Adrenal gland (tissue), 12 donors: ENCODE data around the gene JSRP1. TPM values are rescaled to one million over a fixed set of nuclear protein-coding genes. Genes with fewer than 3 reads are reported as not detected.

Experiments used
- DNase-seq, 7 donors: peaks; one replicate each; pipeline ENCODE4 v3.0.0-alpha.2; 2019 to 2020
- H3K27ac ChIP-seq, 5 donors: fragments of 200-600 bp; sonication (generic) in 4 of 5; 1 replicate in 3 of 5; 2 replicates in 2 of 5; pipeline versions ENCODE4 v1.5.1 to v1.8.0; 2016 to 2020; ENCODE audit warnings: mild to moderate bottlenecking in 1 of 5
- H3K27me3 ChIP-seq: fragments of 200-600 bp; 2 replicates; pipeline ENCODE4 v1.8.0; 2021
- H3K36me3 ChIP-seq, 2 donors: fragments of 200-600 bp; replicated peaks in 1 of 2; 1 replicate in 1 of 2; 2 replicates in 1 of 2; pipeline versions ENCODE4 v1.5.1 to v1.8.0; 2018 to 2022
- H3K4me1 ChIP-seq, 2 donors: fragments of 200-600 bp; replicated peaks in 1 of 2; 1 replicate in 1 of 2; 2 replicates in 1 of 2; pipeline versions ENCODE4 v1.5.1 to v1.8.0; 2018 to 2021
- H3K4me3 ChIP-seq, 4 donors: fragments of 200-600 bp; sonication (generic) in 3 of 4; one replicate each; pipeline ENCODE4 v1.5.1; 2016 to 2018
- H3K9me3 ChIP-seq, 3 donors: fragments of 200-600 bp; sonication (generic) in 1 of 3; replicated peaks in 1 of 3; 1 replicate in 2 of 3; 2 replicates in 1 of 3; pipeline versions ENCODE4 v1.5.1 to v1.8.0; 2016 to 2021
- POLR2A ChIP-seq, 2 donors: fragments of 450-650 bp; IDR thresholded peaks; one replicate each; pipeline ENCODE4 v1.6.1; 2017; ENCODE audit warnings: antibody characterized with exemption in 2 of 2, mild to moderate bottlenecking in 2 of 2, moderate library complexity in 1 of 2
- WGBS, 4 donors: extraction: QIAGEN DNeasy Blood & Tissue Kit in 2 of 4; methylation state at CpG; one replicate each; pipeline versions ENCODE4 v1.1.5 to v1.1.7; 2013 to 2017; 5-methylcytosine and 5-hydroxymethylcytosine counted together
- intact Hi-C, 2 donors: fragments of 100-400 bp; cut with DNase I; formaldehyde crosslinking; loops; one replicate each; pipeline versions ENCODE4 v1.14.1 to v1.15.0; 2022 to 2023
- polyA plus RNA-seq, 3 donors: library from polyadenylated mRNA; stranded (reverse); fragments of 200-250 nt in 2 of 3; fragments of 350-450 nt in 1 of 3; fragmentation: Illumina TruSeq in 1 of 3; extraction: RNeasy Lipid Tissue Mini Kit (QIAGEN cat#74804) in 1 of 3; gene quantifications; one replicate each; pipeline ENCODE4 v1.2.3, GENCODE V29; 2013 to 2014
- total RNA-seq, 9 donors: library from RNA; depleted of rRNA in 4 of 9; stranded (reverse); fragments of >200 nt in 4 of 9; fragments of 120-200 nt in 1 of 9; fragmentation: NEBNext Ultra II Directional in 1 of 9; extraction: Animal tissue kit (Norgen Biotek cat#: 25700) in 1 of 9; gene quantifications; one replicate each; pipeline versions ENCODE4 v1.1.0 to v1.2.4, GENCODE V29; 2013 to 2023
- TF ChIP-seq, protein P1 (sequence below), 6 experiments: fragments of 450-650 bp in 4 of 6; fragments of 200-600 bp in 2 of 6; sonication (generic) in 1 of 6; IDR thresholded peaks; 1 replicate in 5 of 6; 2 replicates in 1 of 6; pipeline versions ENCODE4 v1.5.1 to v1.8.0; 2016 to 2021; ENCODE audit warnings: antibody characterized with exemption in 6 of 6, mild to moderate bottlenecking in 2 of 6, moderate library complexity in 1 of 6
- donor health status: healthy with polysubstance abuse.
- donor health status: Bipolar disorder and iron deficiency.
- donor health status: DM: yes; HTN: yes; CAD: no.
- donor health status: DM: no; HTN: no; CAD: no.
- donor health status: DM: no; HTN: no; CAD: no.
- donor health status: DM: yes; HTN: yes; CAD: no.

The JSRP1 gene
- total and polyA plus RNA-seq, 12 donors = 0.54 to 1.2 (median 0.83) TPM; not detected in 6

DNA sequence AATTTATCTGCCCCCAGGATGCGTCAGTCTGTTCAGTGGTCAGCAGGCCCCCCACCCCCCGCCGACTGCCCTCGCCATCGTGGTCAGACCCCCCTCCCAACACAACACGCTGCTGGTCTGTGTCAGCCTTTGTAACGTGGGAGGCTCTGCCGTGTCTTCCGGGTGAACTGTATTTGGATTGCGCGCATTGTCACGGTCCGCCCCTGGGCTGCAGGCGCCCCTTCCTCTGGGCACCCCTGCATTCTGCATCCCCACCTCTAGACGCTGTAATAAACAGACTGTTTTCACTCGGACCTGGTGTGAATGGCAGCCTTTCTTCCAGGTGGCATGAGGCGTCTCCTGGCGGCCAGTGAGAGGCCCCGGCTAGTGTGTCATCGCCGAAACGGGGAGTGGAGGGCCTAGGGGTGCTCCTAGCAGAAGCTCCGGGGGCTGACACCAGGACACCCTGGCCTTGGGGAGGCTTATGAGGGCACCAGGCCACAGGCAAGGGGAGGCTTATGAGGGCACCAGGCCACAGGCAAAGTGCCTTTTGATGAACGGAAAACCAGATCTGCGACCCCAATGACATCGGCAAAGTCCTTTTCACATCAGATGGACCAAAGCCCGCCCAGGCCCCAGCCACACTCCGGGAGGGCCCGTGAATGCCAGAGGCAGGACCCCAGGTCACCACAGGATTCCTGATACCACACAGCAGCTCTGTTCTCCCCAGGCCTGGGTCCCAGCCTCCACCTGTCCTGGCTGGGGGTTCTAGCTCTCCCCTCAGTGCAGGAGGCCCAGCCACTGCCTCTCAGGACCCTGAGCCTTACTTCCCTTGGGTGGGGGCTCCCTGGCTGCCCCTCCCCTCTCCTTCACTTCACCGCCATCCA is 23.7 kb downstream of the JSRP1 start:
- peaks cover 0 to 37% of the 10 kb centered on the region in 2 donors for H3K36me3 ChIP-seq
- TF ChIP-seq, protein P1, sequence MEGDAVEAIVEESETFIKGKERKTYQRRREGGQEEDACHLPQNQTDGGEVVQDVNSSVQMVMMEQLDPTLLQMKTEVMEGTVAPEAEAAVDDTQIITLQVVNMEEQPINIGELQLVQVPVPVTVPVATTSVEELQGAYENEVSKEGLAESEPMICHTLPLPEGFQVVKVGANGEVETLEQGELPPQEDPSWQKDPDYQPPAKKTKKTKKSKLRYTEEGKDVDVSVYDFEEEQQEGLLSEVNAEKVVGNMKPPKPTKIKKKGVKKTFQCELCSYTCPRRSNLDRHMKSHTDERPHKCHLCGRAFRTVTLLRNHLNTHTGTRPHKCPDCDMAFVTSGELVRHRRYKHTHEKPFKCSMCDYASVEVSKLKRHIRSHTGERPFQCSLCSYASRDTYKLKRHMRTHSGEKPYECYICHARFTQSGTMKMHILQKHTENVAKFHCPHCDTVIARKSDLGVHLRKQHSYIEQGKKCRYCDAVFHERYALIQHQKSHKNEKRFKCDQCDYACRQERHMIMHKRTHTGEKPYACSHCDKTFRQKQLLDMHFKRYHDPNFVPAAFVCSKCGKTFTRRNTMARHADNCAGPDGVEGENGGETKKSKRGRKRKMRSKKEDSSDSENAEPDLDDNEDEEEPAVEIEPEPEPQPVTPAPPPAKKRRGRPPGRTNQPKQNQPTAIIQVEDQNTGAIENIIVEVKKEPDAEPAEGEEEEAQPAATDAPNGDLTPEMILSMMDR (IDR thresholded peaks at IDR 0.05) = no peak
- TF ChIP-seq POLR2A (IDR thresholded peaks at IDR 0.05) = no peak
- H3K27ac ChIP-seq = peak overlapping the region in 2 of 5 donors; percentile 79 to 89
- no peak for DNase-seq
- H3K27me3 ChIP-seq = no peaks in the 10 kb centered on the region
- H3K4me3 ChIP-seq = no peak overlapping the region
- H3K9me3 ChIP-seq = no peaks in the 10 kb centered on the region
- H3K4me1 ChIP-seq = peaks cover 19 to 37% of the 10 kb centered on the region in 2 donors
- intact Hi-C loops = loop anchor here (5.0 to 10.0 kb wide), 3 partner anchors 65 to 82 kb away; partner anchors contain the start of gene AP3D1 (in 1 of the 2)
- WGBS, 4 donors = 78 to 86% (median 84%) methylated on average over 8 to 30 of the region's 30 CpGs

GRCh38 chr19:2231621-2232221 is 24.5 kb downstream of the JSRP1 start:
- intact Hi-C loops = loop anchor here (5.0 to 10.0 kb wide), 3 partner anchors 64 to 83 kb away; partner anchors contain the start of gene AP3D1 (in 1 of the 2)
- Histone ChIP-seq H3K36me3 (peaks cover 0 to 45% of the 10 kb centered on the region in 2 donors), H3K9me3 (no peaks in the 10 kb centered on the region), H3K4me1 (peaks cover 15 to 33% of the 10 kb centered on the region in 2 donors), H3K27ac (peak overlapping the region in 4 of 5 donors; percentile 55 to 89 (median 74)), H3K4me3 (no peak overlapping the region), H3K27me3 (no peaks in the 10 kb centered on the region)
- 59 to 80% (median 69%) methylated on average over 1 to 21 of the region's 21 CpGs for whole genome bisulfite sequencing, 4 donors
- DNase-seq = peak in 6 of 7 donors; percentile 53 to 78 (median 68)
- TF ChIP-seq, protein P1 (IDR thresholded peaks at IDR 0.05) = peak in 5 of 6 experiments; percentile 5 to 50 (median 45)
- TF ChIP-seq POLR2A (IDR thresholded peaks at IDR 0.05) = no peak

DNA sequence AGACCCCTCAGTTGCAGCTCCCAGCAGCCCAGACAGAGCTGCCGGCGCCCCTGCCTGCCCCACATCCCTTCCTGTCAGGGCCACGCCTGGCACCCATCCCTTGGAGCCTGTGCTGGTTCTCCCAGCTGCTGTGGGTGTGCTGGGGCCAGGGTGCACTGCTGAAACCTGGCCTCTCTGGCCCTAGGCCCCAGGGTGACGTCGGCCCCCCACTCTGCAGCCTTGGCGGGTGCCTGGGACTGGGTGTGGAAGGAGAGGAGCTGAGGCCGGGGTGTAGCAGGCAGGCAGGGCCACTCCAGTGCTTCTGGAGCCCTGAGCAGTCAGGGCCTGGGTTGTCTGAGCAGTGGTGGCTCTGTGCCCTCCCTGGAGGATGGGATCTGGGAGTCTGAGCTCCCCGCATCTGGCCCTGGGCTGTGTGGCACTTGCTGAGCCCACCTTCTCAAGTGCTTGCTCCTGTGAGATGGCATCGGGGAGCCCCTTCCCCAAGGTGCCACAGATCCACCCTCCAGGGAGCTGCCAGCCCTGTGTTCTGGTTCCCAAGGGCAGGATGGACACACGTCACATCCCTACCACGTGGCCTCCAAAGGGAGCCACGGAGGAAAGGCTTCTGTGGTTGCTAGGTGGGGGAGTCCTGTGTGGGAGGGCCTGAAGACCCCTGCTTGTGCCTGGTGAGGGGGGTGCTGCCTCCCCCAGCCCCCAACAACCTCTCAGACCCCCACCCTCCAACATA is 25.2 kb downstream of the JSRP1 start:
- H3K27ac ChIP-seq = peak overlapping the region in 4 of 5 donors; percentile 55 to 89 (median 74)
- TF ChIP-seq, protein P1 (IDR thresholded peaks at IDR 0.05) = no peak
- no peak for TF ChIP-seq POLR2A (IDR thresholded peaks at IDR 0.05)
- H3K27me3 ChIP-seq = no peaks in the 10 kb centered on the region
- peak in 3 of 7 donors; percentile 49 to 53 (median 49) for DNase-seq
- 43 to 75% (median 53%) methylated on average over 3 to 12 of the region's 12 CpGs for WGBS, 4 donors
- H3K36me3 ChIP-seq = peaks cover 0 to 52% of the 10 kb centered on the region in 2 donors
- intact Hi-C loops = loop anchor here (5.0 to 10.0 kb wide), 3 partner anchors 64 to 84 kb away; partner anchors contain the start of gene AP3D1 (in 1 of the 2)
- peaks cover 15 to 33% of the 10 kb centered on the region in 2 donors for H3K4me1 ChIP-seq
- no peak overlapping the region for H3K4me3 ChIP-seq
- no peaks in the 10 kb centered on the region for H3K9me3 ChIP-seq
